AG04449 (cell line): ENCODE data around the gene GOLIM4.

Source experiments
- CTCF ChIA-PET: fragments of 350-600 bp; formaldehyde crosslinking; extraction: SDS; loops from one replicate; lab custom pipeline; 2021; ENCODE audit warnings: antibody characterized with exemption; lab: Yijun Ruan, JAX
- POLR2A ChIA-PET: fragments of 400-600, 350-600 bp; formaldehyde crosslinking; extraction: SDS; loops from one replicate; lab custom pipeline; 2020; ENCODE audit warnings: antibody characterized with exemption, inconsistent platforms; lab: Yijun Ruan, JAX
- DNase-seq: peaks from one replicate; pipeline ENCODE4 v3.0.0-alpha.2; 2010; ENCODE audit warnings: low read depth, low spot score
- H3K4me3 ChIP-seq: 2 replicates; pipeline ENCODE4 v1.5.1; 2011; ENCODE audit warnings: low read depth, mild to moderate bottlenecking, control low read depth, low read length
- TF ChIP-seq, protein P1 (sequence below): IDR thresholded peaks from one replicate; pipeline ENCODE4 v1.5.1; 2011; ENCODE audit warnings: mild to moderate bottlenecking, moderate library complexity, low read length, control low read depth, inconsistent platforms; ENCODE audit not compliant: insufficient read depth; ENCODE audit errors: missing control alignments

The GOLIM4 gene

DNA sequence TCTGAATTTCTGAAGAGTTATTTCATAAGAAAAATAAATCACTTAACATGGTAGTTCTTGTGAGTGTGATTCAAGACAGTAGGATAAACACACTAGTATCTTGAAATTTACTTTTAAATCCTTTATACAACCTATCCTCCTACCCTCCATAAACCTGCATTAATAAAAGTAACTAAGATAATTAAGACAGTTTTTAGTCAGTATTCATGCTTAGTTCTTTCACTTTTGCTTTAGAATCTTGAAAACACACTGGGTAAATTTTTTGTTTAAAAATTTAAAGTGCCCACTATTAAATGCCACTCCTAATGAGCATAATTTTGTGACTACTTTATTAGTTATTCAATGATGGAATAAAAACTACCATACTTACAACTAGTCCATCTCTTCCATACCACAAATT lies 28.8 kb downstream of the GOLIM4 start:
- TF ChIP-seq, protein P1, sequence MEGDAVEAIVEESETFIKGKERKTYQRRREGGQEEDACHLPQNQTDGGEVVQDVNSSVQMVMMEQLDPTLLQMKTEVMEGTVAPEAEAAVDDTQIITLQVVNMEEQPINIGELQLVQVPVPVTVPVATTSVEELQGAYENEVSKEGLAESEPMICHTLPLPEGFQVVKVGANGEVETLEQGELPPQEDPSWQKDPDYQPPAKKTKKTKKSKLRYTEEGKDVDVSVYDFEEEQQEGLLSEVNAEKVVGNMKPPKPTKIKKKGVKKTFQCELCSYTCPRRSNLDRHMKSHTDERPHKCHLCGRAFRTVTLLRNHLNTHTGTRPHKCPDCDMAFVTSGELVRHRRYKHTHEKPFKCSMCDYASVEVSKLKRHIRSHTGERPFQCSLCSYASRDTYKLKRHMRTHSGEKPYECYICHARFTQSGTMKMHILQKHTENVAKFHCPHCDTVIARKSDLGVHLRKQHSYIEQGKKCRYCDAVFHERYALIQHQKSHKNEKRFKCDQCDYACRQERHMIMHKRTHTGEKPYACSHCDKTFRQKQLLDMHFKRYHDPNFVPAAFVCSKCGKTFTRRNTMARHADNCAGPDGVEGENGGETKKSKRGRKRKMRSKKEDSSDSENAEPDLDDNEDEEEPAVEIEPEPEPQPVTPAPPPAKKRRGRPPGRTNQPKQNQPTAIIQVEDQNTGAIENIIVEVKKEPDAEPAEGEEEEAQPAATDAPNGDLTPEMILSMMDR, result no peak
- CTCF ChIA-PET, result interaction anchor here (2.1 kb wide), 1 partner anchor 19 kb away, joined by 6 read pairs; no protein-coding TSS in a partner anchor
- POLR2A ChIA-PET, result no interaction called here
- H3K4me3 ChIP-seq, result no peak overlapping the region
- DNase-seq, result no peak

DNA sequence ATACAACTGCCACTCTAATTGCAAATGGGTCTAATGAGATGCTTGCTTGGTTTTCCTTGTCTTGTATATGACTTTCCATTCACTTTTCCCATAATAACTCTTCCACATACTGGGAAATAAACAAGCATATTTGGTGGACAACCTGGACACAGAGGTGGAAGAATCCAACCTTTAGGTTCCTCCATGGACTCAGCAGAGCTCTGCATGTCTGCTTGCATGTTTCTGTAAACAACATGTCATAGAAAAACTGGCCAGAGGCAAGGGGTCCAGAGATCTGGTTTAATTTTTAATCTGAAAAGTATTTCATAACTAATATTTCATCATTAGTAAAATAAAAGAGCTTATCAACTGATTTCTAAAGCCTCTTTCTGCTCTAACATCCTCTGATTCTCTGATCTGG lies 30.2 kb downstream of the GOLIM4 start:
- DNase-seq, result no peak
- POLR2A ChIA-PET, result no interaction called here
- no peak overlapping the region for H3K4me3 ChIP-seq
- CTCF ChIA-PET, result interaction anchor here (0.8 to 1.8 kb wide), 3 partner anchors 12 to 100 kb away, joined by 4 to 11 read pairs (median 5); no protein-coding TSS in a partner anchor
- TF ChIP-seq, protein P1, result no peak

DNA sequence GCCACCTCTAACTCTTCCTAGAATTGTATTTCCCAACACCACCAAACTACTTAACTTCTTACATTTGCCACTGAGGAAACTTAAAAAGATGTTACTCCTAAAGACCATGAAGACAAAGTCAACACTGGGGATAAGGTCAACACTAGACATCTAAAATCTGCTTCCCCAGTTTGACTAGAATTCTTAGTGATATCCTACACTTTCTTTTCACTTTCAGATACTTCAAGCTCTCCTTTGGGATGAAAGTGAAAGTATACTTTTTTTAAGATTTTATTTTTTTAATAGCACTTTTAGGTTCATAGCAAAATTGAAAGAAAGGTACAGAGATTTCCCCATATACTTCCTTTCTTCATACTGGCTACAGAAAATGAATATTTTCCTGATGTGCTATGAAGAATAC lies 32.6 kb downstream of the GOLIM4 start:
- ChIA-PET POLR2A (no interaction called here), CTCF (interaction anchor here (0.8 to 4.5 kb wide), 3 partner anchors 9 to 16 kb away, joined by 3 to 37 read pairs (median 4); no protein-coding TSS in a partner anchor)
- no peak overlapping the region for H3K4me3 ChIP-seq
- TF ChIP-seq, protein P1, result no peak
- no peak for DNase-seq

DNA sequence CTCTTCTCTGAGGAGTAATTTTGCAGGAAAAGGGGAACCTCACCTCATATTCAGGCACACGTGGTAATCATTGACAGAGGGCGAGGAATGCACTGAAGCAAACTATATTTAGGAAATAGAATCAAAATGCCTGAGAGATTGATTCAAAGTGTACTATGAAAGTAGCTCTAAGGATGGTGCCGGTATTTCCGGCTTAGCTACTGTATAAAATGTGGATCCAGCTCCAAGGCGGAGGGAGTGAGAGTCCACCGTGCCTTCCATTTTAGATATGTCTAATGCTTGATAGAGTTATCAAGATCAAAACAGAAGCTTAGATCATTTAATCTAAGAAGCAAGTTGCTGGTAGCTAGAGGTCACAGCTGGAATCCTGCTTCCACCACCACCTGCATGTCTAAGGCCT lies 33.0 kb downstream of the GOLIM4 start:
- ChIA-PET POLR2A (interaction anchor here (0.5 kb wide), 1 partner anchor 10 kb away, joined by 6 read pairs; no protein-coding TSS in a partner anchor), CTCF (interaction anchor here (0.8 to 4.5 kb wide), 8 partner anchors 8 to 25 kb away, joined by 3 to 37 read pairs (median 4); no protein-coding TSS in a partner anchor)
- no peak overlapping the region for H3K4me3 ChIP-seq

DNA sequence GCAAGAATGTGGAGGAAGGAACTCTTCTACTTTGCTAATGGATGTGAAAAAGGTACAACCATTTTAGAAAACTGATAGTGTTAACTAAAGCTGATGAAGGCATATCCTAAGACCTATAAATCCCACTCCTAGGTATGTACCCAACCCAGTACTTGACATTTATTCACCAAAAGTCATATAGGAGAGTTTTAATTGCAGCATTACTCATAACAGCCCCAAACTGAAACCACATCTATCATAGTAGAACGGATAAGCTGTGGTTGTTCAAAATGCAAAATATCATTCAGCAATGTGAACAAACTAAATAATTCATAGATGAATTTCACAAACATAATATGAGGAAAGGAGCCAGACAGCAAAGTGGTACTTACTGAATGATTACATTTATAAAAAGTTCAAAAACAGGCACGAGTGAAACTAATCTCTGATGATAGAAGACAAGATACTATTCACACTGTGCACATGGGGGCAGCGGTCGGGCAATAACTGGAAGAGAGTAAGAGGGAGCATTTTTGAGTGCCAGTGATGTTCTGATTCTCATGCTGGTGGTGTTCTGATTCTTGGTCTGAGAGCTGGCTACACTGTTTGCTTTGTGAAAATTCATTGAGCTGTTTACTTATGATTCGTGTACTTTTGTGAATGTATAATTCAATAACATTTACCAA lies 34.3 kb downstream of the GOLIM4 start:
- ChIA-PET POLR2A (no interaction called here), CTCF (interaction anchor here (0.8 to 4.5 kb wide), 9 partner anchors 9 to 104 kb away, joined by 3 to 37 read pairs (median 8); no protein-coding TSS in a partner anchor)
- no peak for DNase-seq
- H3K4me3 ChIP-seq, result no peak overlapping the region
- TF ChIP-seq, protein P1, result no peak

More for the DNA sequence above, 33.0 kb downstream of the GOLIM4 start:
- TF ChIP-seq, protein P1, result no peak
- no peak for DNase-seq

DNA sequence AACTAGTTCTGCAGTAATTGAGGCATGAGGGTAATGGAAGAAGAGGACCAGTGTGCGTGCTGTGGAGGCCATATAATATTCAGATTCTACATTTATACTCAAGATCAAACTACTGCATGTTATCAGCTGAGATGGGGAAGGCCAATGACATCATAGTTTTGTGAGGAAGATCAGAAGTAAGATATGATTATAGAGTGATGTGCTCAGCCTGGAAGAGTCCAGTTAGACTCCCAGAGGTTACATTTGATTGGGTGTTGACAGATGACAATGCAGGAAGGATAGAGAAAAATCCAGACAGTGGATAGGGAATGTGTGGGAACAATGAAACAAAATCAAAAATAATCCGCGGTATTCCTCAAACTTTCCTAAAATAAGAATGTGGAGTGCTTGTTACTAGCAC lies 35.4 kb downstream of the GOLIM4 start:
- ChIA-PET POLR2A (no interaction called here), CTCF (interaction anchor here (2.3 to 4.5 kb wide), 2 partner anchors 13 to 19 kb away, joined by 9 to 37 read pairs; no protein-coding TSS in a partner anchor)
- TF ChIP-seq, protein P1, result no peak
- H3K4me3 ChIP-seq, result no peak overlapping the region
- no peak for DNase-seq
